Measurements from ENCODE around the gene KIF2A. TPM values are rescaled to one million over a fixed set of nuclear protein-coding genes. Genes with fewer than 3 reads are reported as not detected.

Gene KIF2A
- total RNA-seq, 1 donor from 2014 or later: 96.2 TPM

GRCh38 chr5:62309107-62309506 is 3.1 kb downstream of the KIF2A start:
- no peak overlapping the region for H3K4me3 Mint-ChIP-seq
- TF ChIP-seq, protein P1, sequence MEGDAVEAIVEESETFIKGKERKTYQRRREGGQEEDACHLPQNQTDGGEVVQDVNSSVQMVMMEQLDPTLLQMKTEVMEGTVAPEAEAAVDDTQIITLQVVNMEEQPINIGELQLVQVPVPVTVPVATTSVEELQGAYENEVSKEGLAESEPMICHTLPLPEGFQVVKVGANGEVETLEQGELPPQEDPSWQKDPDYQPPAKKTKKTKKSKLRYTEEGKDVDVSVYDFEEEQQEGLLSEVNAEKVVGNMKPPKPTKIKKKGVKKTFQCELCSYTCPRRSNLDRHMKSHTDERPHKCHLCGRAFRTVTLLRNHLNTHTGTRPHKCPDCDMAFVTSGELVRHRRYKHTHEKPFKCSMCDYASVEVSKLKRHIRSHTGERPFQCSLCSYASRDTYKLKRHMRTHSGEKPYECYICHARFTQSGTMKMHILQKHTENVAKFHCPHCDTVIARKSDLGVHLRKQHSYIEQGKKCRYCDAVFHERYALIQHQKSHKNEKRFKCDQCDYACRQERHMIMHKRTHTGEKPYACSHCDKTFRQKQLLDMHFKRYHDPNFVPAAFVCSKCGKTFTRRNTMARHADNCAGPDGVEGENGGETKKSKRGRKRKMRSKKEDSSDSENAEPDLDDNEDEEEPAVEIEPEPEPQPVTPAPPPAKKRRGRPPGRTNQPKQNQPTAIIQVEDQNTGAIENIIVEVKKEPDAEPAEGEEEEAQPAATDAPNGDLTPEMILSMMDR (conservative IDR thresholded peaks at IDR 0.05): no peak
- H3K9me3 Mint-ChIP-seq: no peaks in the 10 kb centered on the region
- H3K36me3 Mint-ChIP-seq (ENCODE audit: low read depth): peaks cover 2% of the 10 kb centered on the region
- no peaks in the 10 kb centered on the region for H3K27me3 Mint-ChIP-seq (ENCODE audit: low read depth)
- H3K27ac Mint-ChIP-seq (ENCODE audit: unreplicated experiment): no peak overlapping the region
- peaks cover 50% of the 10 kb centered on the region for H3K4me1 Mint-ChIP-seq
- DNase-seq (ENCODE audit: low read depth, low spot score): no peak

GRCh38 chr5:62310426-62311143 is 4.6 kb downstream of the KIF2A start:
- peaks cover 50% of the 10 kb centered on the region for H3K4me1 Mint-ChIP-seq
- H3K4me3 Mint-ChIP-seq: peak overlapping the region; percentile 60
- H3K9me3 Mint-ChIP-seq: no peaks in the 10 kb centered on the region
- H3K27ac Mint-ChIP-seq (ENCODE audit: unreplicated experiment): no peak overlapping the region
- H3K27me3 Mint-ChIP-seq (ENCODE audit: low read depth): no peaks in the 10 kb centered on the region
- TF ChIP-seq, protein P1 (conservative IDR thresholded peaks at IDR 0.05): no peak
- no peak for DNase-seq (ENCODE audit: low read depth, low spot score)
- H3K36me3 Mint-ChIP-seq (ENCODE audit: low read depth): peaks cover 2% of the 10 kb centered on the region

DNA sequence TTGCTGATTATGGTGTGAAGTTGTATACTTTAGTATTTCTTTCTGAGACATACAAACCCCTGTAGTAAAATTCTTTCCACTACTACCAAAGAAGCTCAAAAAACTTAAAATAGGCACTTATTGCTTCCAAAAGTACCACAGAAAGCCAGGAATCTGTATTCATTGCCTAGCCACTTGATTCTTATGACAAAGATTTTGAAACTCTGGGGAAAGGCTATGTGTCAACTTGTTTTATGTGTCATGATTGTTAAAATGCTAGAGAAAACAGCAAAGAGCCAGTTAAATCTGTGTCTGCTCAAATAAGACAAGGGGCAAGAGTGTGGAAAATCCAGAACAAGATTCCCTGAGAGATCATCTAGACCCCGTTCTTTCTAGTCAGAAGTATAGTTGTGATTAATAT is 6.0 kb downstream of the KIF2A start:
- H3K4me1 Mint-ChIP-seq: peaks cover 47% of the 10 kb centered on the region
- H3K27ac Mint-ChIP-seq (ENCODE audit: unreplicated experiment): no peak overlapping the region
- H3K9me3 Mint-ChIP-seq: no peaks in the 10 kb centered on the region

DNA sequence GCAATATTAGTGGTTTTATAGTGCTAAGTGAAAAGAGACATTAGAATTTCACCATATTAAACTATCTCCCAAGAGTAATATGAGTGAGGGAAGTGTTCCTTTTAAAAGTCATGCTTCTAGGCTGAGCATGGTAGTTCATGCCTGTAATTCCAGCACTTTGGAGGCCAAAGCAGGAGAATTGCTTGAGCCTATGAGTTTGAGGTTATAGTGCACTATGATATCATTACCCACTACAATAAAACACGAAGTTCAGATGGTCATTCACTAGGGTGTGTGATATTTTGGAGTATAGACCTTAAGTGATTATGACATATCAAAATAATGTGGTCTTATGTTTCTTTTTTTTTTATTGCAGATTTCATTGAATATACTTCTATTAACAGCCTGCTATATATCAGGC is 6.7 kb downstream of the KIF2A start:
- H3K27ac Mint-ChIP-seq (ENCODE audit: unreplicated experiment): no peak overlapping the region
- peaks cover 46% of the 10 kb centered on the region for H3K4me1 Mint-ChIP-seq
- H3K27me3 Mint-ChIP-seq (ENCODE audit: low read depth): no peaks in the 10 kb centered on the region
- H3K9me3 Mint-ChIP-seq: no peaks in the 10 kb centered on the region
- TF ChIP-seq, protein P1 (conservative IDR thresholded peaks at IDR 0.05): no peak
- peaks cover 2% of the 10 kb centered on the region for H3K36me3 Mint-ChIP-seq (ENCODE audit: low read depth)
- no peak for DNase-seq (ENCODE audit: low read depth, low spot score)
- no peak overlapping the region for H3K4me3 Mint-ChIP-seq

More for the DNA sequence above, 6.0 kb downstream of the KIF2A start:
- TF ChIP-seq, protein P1 (conservative IDR thresholded peaks at IDR 0.05): no peak
- Mint-ChIP-seq H3K4me3 (no peak overlapping the region), H3K27me3 (ENCODE audit: low read depth) (no peaks in the 10 kb centered on the region), H3K36me3 (ENCODE audit: low read depth) (peaks cover 2% of the 10 kb centered on the region)
- no peak for DNase-seq (ENCODE audit: low read depth, low spot score)

- peaks cover 44% of the 10 kb centered on the region for H3K4me1 Mint-ChIP-seq
- no peak for DNase-seq (ENCODE audit: low read depth, low spot score)
- no peak overlapping the region for H3K4me3 Mint-ChIP-seq
- H3K36me3 Mint-ChIP-seq (ENCODE audit: low read depth): peaks cover 1% of the 10 kb centered on the region
- H3K9me3 Mint-ChIP-seq: no peaks in the 10 kb centered on the region
- H3K27me3 Mint-ChIP-seq (ENCODE audit: low read depth): no peaks in the 10 kb centered on the region
- TF ChIP-seq, protein P1 (conservative IDR thresholded peaks at IDR 0.05): no peak
- no peak overlapping the region for H3K27ac Mint-ChIP-seq (ENCODE audit: unreplicated experiment)
Observed at GRCh38 chr5:62314213-62314830, 8.3 kb downstream of the KIF2A start.
